ENCODE results near the gene EI24.

DNA sequence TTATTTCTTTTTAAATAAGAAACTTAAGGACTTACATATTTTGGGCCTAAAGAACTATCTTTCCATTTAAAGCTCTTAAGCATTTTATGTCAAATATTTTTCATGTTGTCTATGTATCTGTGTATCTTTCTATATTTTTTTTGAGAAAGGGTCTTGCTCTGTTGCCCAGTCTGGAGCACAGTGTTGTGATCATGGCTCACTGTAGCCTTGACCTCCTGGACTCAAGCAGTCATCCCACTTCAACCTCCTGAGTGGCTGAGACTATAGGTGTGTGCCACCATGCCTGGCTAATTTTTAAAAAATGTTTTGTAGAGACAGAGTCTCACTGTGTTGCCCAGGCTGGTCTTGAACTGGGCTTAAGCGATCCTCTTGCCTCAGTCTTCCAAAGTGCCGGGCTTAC, 31.4 kb downstream of the EI24 start:
- TF ChIP-seq, protein P1, sequence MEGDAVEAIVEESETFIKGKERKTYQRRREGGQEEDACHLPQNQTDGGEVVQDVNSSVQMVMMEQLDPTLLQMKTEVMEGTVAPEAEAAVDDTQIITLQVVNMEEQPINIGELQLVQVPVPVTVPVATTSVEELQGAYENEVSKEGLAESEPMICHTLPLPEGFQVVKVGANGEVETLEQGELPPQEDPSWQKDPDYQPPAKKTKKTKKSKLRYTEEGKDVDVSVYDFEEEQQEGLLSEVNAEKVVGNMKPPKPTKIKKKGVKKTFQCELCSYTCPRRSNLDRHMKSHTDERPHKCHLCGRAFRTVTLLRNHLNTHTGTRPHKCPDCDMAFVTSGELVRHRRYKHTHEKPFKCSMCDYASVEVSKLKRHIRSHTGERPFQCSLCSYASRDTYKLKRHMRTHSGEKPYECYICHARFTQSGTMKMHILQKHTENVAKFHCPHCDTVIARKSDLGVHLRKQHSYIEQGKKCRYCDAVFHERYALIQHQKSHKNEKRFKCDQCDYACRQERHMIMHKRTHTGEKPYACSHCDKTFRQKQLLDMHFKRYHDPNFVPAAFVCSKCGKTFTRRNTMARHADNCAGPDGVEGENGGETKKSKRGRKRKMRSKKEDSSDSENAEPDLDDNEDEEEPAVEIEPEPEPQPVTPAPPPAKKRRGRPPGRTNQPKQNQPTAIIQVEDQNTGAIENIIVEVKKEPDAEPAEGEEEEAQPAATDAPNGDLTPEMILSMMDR (IDR thresholded peaks at IDR 0.05 in 4 of 5, conservative IDR thresholded peaks at IDR 0.05 in 1 of 5), result no peak
- no peak for TF ChIP-seq POLR2A (IDR thresholded peaks at IDR 0.05)
